Nephron (organoid): ENCODE measurements around the gene HNRNPF.
A peak's percentile ranks its signal among the peaks of the same experiment; 100 is the strongest.

Experiments
- H3K27ac Mint-ChIP-seq, 3 experiments: 2 replicates each; pipeline ENCODE4 v1.8.0; 2020; ENCODE audit warnings: mixed read lengths in 3 of 3, mild to moderate bottlenecking in 2 of 3, moderate library complexity in 1 of 3
- H3K27me3 Mint-ChIP-seq: 2 replicates; pipeline ENCODE4 v1.8.0; 2021; ENCODE audit warnings: low read depth, mild to moderate bottlenecking, moderate library complexity, mixed read lengths
- H3K36me3 Mint-ChIP-seq: 2 replicates; pipeline ENCODE4 v1.8.0; 2020; ENCODE audit warnings: low read depth, mixed read lengths
- H3K4me1 Mint-ChIP-seq: 2 replicates; pipeline ENCODE4 v1.8.0; 2020; ENCODE audit warnings: mixed read lengths
- H3K4me3 Mint-ChIP-seq, 3 experiments: 2 replicates each; pipeline ENCODE4 v1.8.0; 2020; ENCODE audit warnings: mild to moderate bottlenecking in 3 of 3, mixed read lengths in 3 of 3, moderate library complexity in 2 of 3
- H3K9me3 Mint-ChIP-seq: 2 replicates; pipeline ENCODE4 v1.8.0; 2020; ENCODE audit warnings: mixed read lengths
- TF ChIP-seq, protein P1 (sequence below), 3 experiments: fragments of 200-600 bp; sonication (generic); IDR thresholded peaks; one replicate each; pipeline ENCODE4 v1.5.0; 2021; ENCODE audit warnings: antibody characterized with exemption in 3 of 3; ENCODE audit not compliant: unreplicated experiment in 3 of 3

HNRNPF gene

DNA sequence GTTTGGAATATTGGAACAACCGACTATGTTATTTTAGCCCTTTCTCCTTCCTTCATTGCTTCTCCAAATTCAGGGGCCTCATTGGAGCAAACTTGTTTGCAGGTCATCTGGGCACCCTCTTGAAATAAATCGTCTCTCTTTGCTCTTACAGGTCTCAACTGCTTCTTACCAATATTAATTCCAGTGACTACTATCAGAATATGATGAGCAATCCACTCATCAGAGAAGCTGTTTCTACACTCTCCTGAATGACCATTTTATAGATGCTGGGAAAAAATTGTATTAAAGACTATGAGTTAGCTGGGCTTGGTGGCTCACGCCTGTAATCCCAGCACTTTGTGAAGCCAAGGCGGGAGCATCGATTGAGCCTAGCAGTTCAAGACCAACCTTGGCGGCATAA lies 12.5 kb upstream of the HNRNPF start:
- TF ChIP-seq, protein P1, sequence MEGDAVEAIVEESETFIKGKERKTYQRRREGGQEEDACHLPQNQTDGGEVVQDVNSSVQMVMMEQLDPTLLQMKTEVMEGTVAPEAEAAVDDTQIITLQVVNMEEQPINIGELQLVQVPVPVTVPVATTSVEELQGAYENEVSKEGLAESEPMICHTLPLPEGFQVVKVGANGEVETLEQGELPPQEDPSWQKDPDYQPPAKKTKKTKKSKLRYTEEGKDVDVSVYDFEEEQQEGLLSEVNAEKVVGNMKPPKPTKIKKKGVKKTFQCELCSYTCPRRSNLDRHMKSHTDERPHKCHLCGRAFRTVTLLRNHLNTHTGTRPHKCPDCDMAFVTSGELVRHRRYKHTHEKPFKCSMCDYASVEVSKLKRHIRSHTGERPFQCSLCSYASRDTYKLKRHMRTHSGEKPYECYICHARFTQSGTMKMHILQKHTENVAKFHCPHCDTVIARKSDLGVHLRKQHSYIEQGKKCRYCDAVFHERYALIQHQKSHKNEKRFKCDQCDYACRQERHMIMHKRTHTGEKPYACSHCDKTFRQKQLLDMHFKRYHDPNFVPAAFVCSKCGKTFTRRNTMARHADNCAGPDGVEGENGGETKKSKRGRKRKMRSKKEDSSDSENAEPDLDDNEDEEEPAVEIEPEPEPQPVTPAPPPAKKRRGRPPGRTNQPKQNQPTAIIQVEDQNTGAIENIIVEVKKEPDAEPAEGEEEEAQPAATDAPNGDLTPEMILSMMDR (IDR thresholded peaks at IDR 0.05; ENCODE audit: unreplicated experiment in 3 of 3): no peak
- peaks cover 9% of the 10 kb centered on the region for H3K36me3 Mint-ChIP-seq
- H3K27me3 Mint-ChIP-seq: no peaks in the 10 kb centered on the region
- H3K9me3 Mint-ChIP-seq: no peaks in the 10 kb centered on the region
- peak overlapping the region; percentile 92 to 99 (median 98) for H3K27ac Mint-ChIP-seq
- H3K4me3 Mint-ChIP-seq: peak overlapping the region; percentile 35 to 80 (median 74)
- H3K4me1 Mint-ChIP-seq: peaks cover 11% of the 10 kb centered on the region

DNA sequence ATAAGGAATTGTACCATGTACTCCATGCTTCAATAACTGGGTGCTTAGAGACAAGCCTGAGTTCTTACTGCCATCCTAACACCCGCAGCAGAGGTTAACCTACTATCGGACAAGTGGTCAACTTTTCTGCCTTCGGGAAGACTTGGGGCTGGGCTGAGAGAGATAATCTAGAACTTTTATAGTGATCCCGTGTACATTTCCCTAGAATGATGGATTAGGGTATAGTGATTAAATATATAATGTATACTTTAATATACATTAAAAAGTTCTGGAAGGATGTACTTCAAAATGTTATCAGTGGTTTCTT lies 12.2 kb upstream of the HNRNPF start:
- Mint-ChIP-seq H3K4me1 (peaks cover 11% of the 10 kb centered on the region), H3K36me3 (peaks cover 9% of the 10 kb centered on the region), H3K27ac (peak overlapping the region; percentile 97 to 99 (median 98)), H3K4me3 (peak overlapping the region; percentile 87 to 90 (median 89)), H3K9me3 (no peaks in the 10 kb centered on the region), H3K27me3 (no peaks in the 10 kb centered on the region)
- TF ChIP-seq, protein P1 (IDR thresholded peaks at IDR 0.05; ENCODE audit: unreplicated experiment in 3 of 3): no peak

- Mint-ChIP-seq H3K27me3 (no peaks in the 10 kb centered on the region), H3K36me3 (peaks cover 9% of the 10 kb centered on the region), H3K9me3 (no peaks in the 10 kb centered on the region), H3K4me1 (peaks cover 11% of the 10 kb centered on the region), H3K4me3 (peak overlapping the region; percentile 87 to 90 (median 89)), H3K27ac (peak overlapping the region; percentile 97 to 99 (median 98))
- TF ChIP-seq, protein P1 (IDR thresholded peaks at IDR 0.05; ENCODE audit: unreplicated experiment in 3 of 3): peak in 2 of 3 experiments; percentile 29 to 36
Measured at GRCh38 chr10:43420369-43421200, 11.6 kb upstream of the HNRNPF start.

- peaks cover 9% of the 10 kb centered on the region for H3K36me3 Mint-ChIP-seq
- H3K27ac Mint-ChIP-seq: peak overlapping the region; percentile 94 to 99 (median 98)
- H3K9me3 Mint-ChIP-seq: no peaks in the 10 kb centered on the region
Measured at GRCh38 chr10:43419997-43420368, 11.0 kb upstream of the HNRNPF start.

DNA sequence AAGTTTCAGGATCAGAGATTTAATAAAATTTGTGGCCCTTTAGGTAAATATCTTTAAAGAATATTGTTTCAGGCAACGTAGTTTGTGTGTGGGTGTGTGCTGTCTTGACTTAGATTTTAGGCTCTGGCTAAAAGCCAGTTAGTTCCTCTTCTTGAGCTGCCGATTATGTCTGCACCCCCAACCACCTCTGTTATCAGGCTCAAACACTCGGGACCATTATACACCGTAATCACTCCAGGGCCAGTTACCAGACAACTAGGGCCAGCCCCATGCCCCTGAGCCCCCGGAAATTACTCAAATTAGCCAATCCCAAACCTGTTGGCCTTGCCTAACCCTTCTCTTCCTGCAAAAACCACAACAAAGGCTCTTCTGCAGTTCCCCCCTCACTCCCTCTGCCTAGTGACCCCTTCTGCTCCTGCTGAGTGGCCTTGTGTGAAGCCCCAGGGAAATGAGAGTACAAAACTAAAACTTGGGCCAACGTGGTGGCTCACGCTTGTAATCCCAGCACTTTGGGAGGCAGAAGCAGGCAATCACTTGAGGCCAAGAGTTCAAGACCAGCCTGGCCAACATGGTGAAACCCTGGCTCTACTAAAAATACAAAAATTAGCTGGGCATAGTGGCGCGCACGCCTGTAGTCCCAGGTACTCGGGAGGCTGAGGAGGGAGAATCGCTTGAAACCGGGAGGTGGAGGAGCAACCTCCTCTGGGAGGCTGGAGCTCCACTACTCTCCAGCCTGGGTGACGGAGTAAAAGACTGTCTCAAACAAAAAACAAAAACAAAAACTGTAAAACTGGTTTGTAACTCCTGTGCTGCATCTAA lies 9.2 kb upstream of the HNRNPF start:
- Mint-ChIP-seq H3K27ac (peak overlapping the region in 2 of 3 experiments; percentile 70 to 79), H3K4me3 (no peak overlapping the region), H3K36me3 (peaks cover 5% of the 10 kb centered on the region), H3K9me3 (no peaks in the 10 kb centered on the region), H3K27me3 (no peaks in the 10 kb centered on the region), H3K4me1 (peaks cover 11% of the 10 kb centered on the region)
- TF ChIP-seq, protein P1 (IDR thresholded peaks at IDR 0.05; ENCODE audit: unreplicated experiment in 3 of 3): no peak

More at GRCh38 chr10:43419997-43420368, 11.0 kb upstream of the HNRNPF start:
- Mint-ChIP-seq H3K4me3 (peak overlapping the region; percentile 57 to 79 (median 68)), H3K27me3 (no peaks in the 10 kb centered on the region), H3K4me1 (peaks cover 11% of the 10 kb centered on the region)
- TF ChIP-seq, protein P1 (IDR thresholded peaks at IDR 0.05; ENCODE audit: unreplicated experiment in 3 of 3): no peak
